ENCODE data around the gene EI24. TPM values are rescaled to one million over a fixed set of nuclear protein-coding genes. Genes with fewer than 3 reads are reported as not detected.

Gene EI24
- total RNA-seq, 8 experiments from 2014 or later, result 50.3 to 86.5 (median 69.0) TPM

DNA sequence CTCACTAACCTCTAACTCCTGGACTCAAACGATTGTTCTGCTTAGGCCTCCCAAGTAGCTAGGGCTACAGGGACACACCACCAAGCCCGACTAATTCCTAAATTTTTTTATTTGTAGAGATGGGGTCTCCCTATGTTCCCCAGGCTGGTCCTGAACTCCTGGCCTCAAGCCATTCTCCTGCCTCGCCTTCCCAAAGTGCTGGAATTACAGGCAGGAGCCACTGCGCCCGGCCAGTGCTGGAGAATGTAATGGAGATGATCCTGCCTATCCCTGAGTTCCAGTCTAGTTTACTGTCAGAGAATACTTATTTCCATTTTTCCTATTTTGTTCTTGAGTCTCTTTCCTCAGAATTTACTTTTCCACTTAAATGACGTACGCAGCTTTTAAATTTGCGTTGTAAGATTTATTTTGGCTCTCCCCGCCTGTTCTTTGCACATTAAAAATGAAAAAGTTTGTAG, 55.5 kb downstream of the EI24 start, which contains the start of gene CHEK1:
Gene CHEK1, plus strand, starts transcription at position 408 of the 458 bp plus-strand sequence. CDS start 1,606 bp downstream, outside the sequence.
- Histone ChIP-seq H3K27ac (peak within 1 kb of the TSS; percentile 95 to 96), H3K4me3 (peak within 1 kb of the TSS; percentile 48 to 77 (median 62)), H3K4me1 (replicated peaks in 1 of 2) (peaks cover 11 to 13% of the 10 kb centered on the region in 2 donors)
- no peak for ATAC-seq (replicated peaks in 6 of 8)
- 39 to 100% (median 66%) methylated on average over 2 to 7 of the region's 9 CpGs for WGBS, 10 experiments
- in situ Hi-C loops (cut with MboI; ENCODE audit: low pct_unique_long_range_greater_than_20kb in 2 of 9, low sequenced_read_pairs in 9 of 9, unreplicated experiment in 9 of 9), result loop anchor here in 3 of 9 experiments (10.0 to 25.0 kb wide), 2 partner anchors 238 to 250 kb away; no protein-coding TSS in a partner anchor

DNA sequence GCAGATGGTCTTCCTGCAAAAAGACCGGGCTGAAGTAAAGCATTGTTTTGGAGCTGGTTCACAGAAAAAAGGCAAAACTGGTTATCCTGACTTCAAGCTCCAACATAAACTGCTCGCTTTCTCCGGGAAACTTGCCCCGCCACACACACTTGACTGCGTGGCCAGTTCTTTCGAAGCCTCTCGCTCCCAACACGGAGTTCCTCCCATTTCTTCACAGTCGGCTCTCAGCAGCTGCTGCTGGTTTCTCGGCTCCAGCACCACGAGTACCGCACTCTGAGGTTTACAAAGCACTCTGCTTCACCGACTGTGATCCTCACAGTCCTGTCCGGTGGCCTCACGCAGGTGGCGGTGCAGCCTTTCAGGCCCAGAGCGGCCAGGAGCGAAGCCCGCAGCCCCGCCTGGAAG, 56.0 kb downstream of the EI24 start:
- Histone ChIP-seq H3K4me1 (replicated peaks in 1 of 2) (peaks cover 11 to 13% of the 10 kb centered on the region in 2 donors), H3K27ac (peak overlapping the region; percentile 95 to 96), H3K4me3 (peak overlapping the region; percentile 48 to 77 (median 62))
- whole genome bisulfite sequencing, 10 experiments, result 0 to 20% (median 3%) methylated on average over 1 to 8 of the region's 20 CpGs; no CpG with 5 or more reads in 2 of the 10 experiments
- peak in 2 of 8 experiments; percentile 32 to 35 for ATAC-seq (replicated peaks in 6 of 8)
- in situ Hi-C loops (cut with MboI; ENCODE audit: low pct_unique_long_range_greater_than_20kb in 2 of 9, low sequenced_read_pairs in 9 of 9, unreplicated experiment in 9 of 9), result loop anchor here in 3 of 9 experiments (10.0 to 25.0 kb wide), 2 partner anchors 237 to 250 kb away; no protein-coding TSS in a partner anchor

DNA sequence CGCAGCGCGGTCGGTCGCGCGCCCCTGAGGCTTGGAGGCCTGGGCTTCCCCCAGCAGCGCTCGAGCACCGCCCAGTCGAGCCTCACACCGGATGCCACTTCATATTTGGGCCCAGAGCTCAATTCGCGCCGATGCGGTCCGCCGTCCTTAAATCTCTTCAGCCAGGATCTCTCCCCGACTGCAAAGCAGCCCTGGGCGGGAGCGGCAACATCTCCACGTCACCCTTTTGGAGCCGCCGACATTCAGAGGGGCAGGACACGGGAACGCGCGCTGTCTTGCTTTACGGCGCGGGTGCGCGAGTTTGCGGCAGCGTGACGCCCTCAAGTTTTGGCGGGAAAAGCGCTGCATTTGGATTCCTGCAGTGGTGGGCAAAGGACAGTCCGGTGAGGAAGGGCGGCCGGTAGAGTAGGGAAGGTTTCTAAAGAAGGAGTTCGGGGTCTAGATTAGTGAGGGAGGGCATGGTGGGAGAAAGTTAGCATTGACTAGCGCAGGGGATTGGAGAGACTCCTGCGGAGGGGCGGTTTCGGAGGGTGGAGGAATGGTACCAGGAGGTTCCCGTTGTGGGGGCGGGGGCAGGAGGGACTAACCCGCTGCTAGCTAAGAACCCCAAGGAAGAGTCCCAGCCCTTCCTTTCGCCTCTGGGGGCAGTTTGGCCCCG, 56.5 kb downstream of the EI24 start:
- Histone ChIP-seq H3K4me1 (replicated peaks in 1 of 2) (peaks cover 11 to 13% of the 10 kb centered on the region in 2 donors), H3K4me3 (peak overlapping the region; percentile 48 to 77 (median 62)), H3K27ac (peak overlapping the region; percentile 95 to 96)
- 0 to 2% (median 0%) methylated on average over 2 to 17 of the region's 51 CpGs; no CpG with 5 or more reads in 7 of the 10 experiments for WGBS, 10 experiments
- in situ Hi-C loops (cut with MboI; ENCODE audit: low pct_unique_long_range_greater_than_20kb in 2 of 9, low sequenced_read_pairs in 9 of 9, unreplicated experiment in 9 of 9), result loop anchor here in 3 of 9 experiments (10.0 to 25.0 kb wide), 2 partner anchors 237 to 249 kb away; no protein-coding TSS in a partner anchor
- ATAC-seq (replicated peaks in 6 of 8), result peak; percentile 68 to 87 (median 81)

DNA sequence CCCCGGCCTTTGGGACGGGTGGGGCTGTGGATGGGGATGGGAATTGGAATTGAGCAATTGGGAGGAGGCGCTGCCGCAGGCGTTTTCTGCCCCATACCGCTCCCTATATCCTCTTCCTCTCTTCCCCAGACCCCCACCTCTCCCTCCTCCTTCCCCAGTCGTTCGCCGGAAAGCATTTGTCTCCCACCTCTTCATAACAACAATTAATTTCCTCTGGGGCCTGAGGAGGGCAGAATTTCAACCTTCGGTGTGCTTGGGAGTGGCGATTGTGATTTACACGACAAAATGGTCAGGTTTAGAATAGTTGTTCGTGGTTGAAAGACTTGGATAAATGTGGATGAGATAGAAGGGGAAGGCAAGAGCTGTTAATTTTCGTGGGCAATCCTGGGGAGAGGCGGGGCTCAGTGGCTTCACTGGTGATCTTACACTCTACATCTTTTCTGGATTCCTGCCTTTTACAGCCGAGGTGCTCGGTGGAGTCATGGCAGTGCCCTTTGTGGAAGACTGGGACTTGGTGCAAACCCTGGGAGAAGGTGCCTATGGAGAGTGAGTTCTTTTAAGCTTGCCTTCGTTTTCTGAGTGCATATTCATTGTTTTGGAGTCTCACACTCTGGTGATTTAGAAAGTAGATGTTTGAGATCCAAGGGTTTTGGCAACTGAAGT, 57.1 kb downstream of the EI24 start:
- peaks cover 11 to 13% of the 10 kb centered on the region in 2 donors for H3K4me1 ChIP-seq (replicated peaks in 1 of 2)
- H3K27ac ChIP-seq, result peak overlapping the region; percentile 34 to 95
- 0 to 10% (median 0%) methylated on average over 2 to 5 of the region's 18 CpGs; no CpG with 5 or more reads in 5 of the 10 experiments for WGBS, 10 experiments
- in situ Hi-C loops (cut with MboI; ENCODE audit: low pct_unique_long_range_greater_than_20kb in 2 of 9, low sequenced_read_pairs in 9 of 9, unreplicated experiment in 9 of 9), result loop anchor here in 3 of 9 experiments (10.0 to 25.0 kb wide), 2 partner anchors 236 to 248 kb away; no protein-coding TSS in a partner anchor
- ATAC-seq (replicated peaks in 6 of 8), result peak; percentile 8 to 63 (median 52)
- H3K4me3 ChIP-seq, result peak overlapping the region; percentile 48 to 77 (median 62)

DNA sequence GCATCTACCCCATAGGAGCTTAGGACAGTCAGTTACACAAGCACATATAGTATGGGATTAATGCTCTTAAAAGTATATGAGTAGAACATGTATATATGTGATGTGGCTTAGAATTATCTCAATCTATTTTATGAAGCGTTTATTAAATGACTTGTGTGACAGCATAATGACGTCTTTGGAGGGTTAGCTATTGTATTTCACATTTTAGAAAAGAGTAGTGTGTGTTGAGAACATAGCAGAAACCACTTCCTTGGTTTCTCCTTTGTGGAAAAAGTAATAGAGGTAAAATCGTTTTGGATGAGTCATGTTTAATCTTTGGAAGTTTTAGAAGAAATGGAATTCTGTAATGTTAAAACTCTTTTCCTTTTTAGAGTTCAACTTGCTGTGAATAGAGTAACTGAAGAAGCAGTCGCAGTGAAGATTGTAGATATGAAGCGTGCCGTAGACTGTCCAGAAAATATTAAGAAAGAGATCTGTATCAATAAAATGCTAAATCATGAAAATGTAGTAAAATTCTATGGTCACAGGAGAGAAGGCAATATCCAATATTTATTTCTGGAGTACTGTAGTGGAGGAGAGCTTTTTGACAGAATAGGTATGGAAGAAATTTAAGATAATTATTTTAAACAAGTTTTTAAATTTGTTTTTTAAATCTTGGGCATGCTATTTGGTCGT, 58.1 kb downstream of the EI24 start:
- WGBS, 10 experiments, result 17 to 89% (median 58%) methylated on average over 2 to 7 of the region's 7 CpGs
- ATAC-seq (replicated peaks in 6 of 8), result no peak
- Histone ChIP-seq H3K27ac (no peak overlapping the region), H3K4me1 (replicated peaks in 1 of 2) (peaks cover 11 to 13% of the 10 kb centered on the region in 2 donors), H3K4me3 (peak overlapping the region; percentile 48 to 77 (median 62))
- in situ Hi-C loops (cut with MboI; ENCODE audit: low pct_unique_long_range_greater_than_20kb in 2 of 9, low sequenced_read_pairs in 9 of 9, unreplicated experiment in 9 of 9), result loop anchor here in 3 of 9 experiments (10.0 to 25.0 kb wide), 2 partner anchors 235 to 247 kb away; no protein-coding TSS in a partner anchor

Other genes with a start within 250 kb of the EI24 start
- 100 to 1,000 TPM in 5 of 8 experiments, 10 to 100 TPM in 3; 11.5 to 222 (median 145) TPM for gene FEZ1, start 73.2 kb upstream of the EI24 start, total RNA-seq
- gene STT3A, start 23.4 kb downstream of the EI24 start, total RNA-seq, result 100 to 1,000 TPM in 6 of 8 experiments, 10 to 100 TPM in 2; 72.6 to 145 (median 123) TPM
- 10 to 100 TPM in 6 of 8 experiments, 1 to 10 TPM in 2; 6.5 to 43.4 (median 11.7) TPM for gene CHEK1, start 55.7 kb downstream of the EI24 start, total RNA-seq
- under 1 TPM; 0.10 to 0.72 (median 0.47) TPM for gene ACRV1, start 111.4 kb downstream of the EI24 start, total RNA-seq
- 1 to 10 TPM in 1 of 8 experiments, under 1 TPM in 4, not detected in 3; 0.18 to 1.4 (median 0.33) TPM for gene PATE1, start 176.8 kb downstream of the EI24 start, total RNA-seq
- under 1 TPM in 6 of 8 experiments, not detected in 2; 0.13 to 0.62 (median 0.42) TPM for gene PATE2, start 209.4 kb downstream of the EI24 start, total RNA-seq
- gene PATE3, start 218.7 kb downstream of the EI24 start, total RNA-seq, result 1 to 10 TPM in 1 of 8 experiments, under 1 TPM in 2, not detected in 5; 0.11 to 1.0 (median 0.17) TPM

All from motor neuron (in vitro differentiated cells).